ENCODE measurements around the gene FRAS1. TPM values are rescaled to one million over a fixed set of nuclear protein-coding genes. Genes with fewer than 3 reads are reported as not detected.

Gene FRAS1
- total RNA-seq, 2 donors from 2014 or later: 77.0 to 78.3 TPM

GRCh38 chr4:78581618-78582017 lies 524.5 kb downstream of the FRAS1 start:
- no peak overlapping the region for H3K4me3 Mint-ChIP-seq

DNA sequence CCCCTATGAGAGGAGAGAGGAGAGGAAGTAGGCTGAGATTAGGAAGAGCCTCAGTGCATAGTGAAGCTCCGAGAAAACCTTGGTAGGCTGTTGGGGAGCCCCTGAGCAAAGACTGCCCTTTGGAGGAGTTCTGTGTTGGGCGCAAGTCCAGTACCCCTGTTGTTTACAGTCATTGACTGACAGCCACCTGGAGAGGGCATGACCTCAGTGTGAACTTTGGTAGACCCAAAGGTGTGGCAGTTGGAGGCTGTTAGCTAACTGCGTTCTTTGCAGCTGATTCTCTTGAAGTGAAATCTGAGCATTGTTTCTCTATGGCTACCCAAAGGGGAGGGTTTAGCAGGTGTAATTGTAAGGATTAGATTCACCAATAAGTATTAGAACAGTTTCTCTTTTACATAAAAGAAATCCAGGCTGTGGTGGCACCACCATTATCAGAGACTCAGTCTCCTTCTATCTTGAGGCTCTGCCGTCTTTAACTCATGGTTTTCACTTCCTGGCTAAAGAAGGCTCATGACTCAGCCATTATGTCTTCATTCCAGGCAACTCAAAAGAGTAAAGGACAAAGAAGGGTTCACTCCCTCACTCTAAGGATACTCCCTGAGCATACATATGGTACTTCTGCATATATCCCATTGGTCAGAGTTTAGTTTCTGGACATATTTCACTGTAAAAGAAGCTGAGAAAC lies 527.9 kb downstream of the FRAS1 start:
- Mint-ChIP-seq H3K4me3 (no peak overlapping the region), H3K27me3 (ENCODE audit: insufficient read depth) (no peaks in the 10 kb centered on the region), H3K36me3 (ENCODE audit: low read depth) (peaks cover 45% of the 10 kb centered on the region), H3K9me3 (no peaks in the 10 kb centered on the region), H3K4me1 (no peaks in the 10 kb centered on the region), H3K27ac (no peak overlapping the region)
- Histone ChIP-seq H3K36me3 (ENCODE audit: control insufficient read depth, insufficient read depth, low read length) (peaks cover 90% of the 10 kb centered on the region), H3K4me1 (ENCODE audit: control insufficient read depth, insufficient read depth, low read length) (no peaks in the 10 kb centered on the region), H3K9me3 (ENCODE audit: control insufficient read depth, low read length) (no peaks in the 10 kb centered on the region), H3K27me3 (ENCODE audit: control insufficient read depth, insufficient read depth, low read length, poor library complexity, severe bottlenecking) (no peaks in the 10 kb centered on the region), H3K27ac (ENCODE audit: low read depth, low read length) (no peak overlapping the region), H3K4me3 (ENCODE audit: low read length) (no peak overlapping the region), H3K9ac (ENCODE audit: extremely low read depth, low read length, poor library complexity, severe bottlenecking) (no peak overlapping the region)
- 94 to 100% methylated on average over 2 to 4 of the region's 4 CpGs for WGBS, 2 experiments (ENCODE audit: insufficient coverage in 1 of 2, insufficient read length in 1 of 2)
- no peak for DNase-seq
- TF ChIP-seq, protein P1, sequence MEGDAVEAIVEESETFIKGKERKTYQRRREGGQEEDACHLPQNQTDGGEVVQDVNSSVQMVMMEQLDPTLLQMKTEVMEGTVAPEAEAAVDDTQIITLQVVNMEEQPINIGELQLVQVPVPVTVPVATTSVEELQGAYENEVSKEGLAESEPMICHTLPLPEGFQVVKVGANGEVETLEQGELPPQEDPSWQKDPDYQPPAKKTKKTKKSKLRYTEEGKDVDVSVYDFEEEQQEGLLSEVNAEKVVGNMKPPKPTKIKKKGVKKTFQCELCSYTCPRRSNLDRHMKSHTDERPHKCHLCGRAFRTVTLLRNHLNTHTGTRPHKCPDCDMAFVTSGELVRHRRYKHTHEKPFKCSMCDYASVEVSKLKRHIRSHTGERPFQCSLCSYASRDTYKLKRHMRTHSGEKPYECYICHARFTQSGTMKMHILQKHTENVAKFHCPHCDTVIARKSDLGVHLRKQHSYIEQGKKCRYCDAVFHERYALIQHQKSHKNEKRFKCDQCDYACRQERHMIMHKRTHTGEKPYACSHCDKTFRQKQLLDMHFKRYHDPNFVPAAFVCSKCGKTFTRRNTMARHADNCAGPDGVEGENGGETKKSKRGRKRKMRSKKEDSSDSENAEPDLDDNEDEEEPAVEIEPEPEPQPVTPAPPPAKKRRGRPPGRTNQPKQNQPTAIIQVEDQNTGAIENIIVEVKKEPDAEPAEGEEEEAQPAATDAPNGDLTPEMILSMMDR (conservative IDR thresholded peaks at IDR 0.05): no peak

More at GRCh38 chr4:78581618-78582017, 524.5 kb downstream of the FRAS1 start:
- Histone ChIP-seq H3K4me3 (ENCODE audit: low read length) (no peak overlapping the region), H3K27ac (ENCODE audit: low read depth, low read length) (no peak overlapping the region), H3K9ac (ENCODE audit: extremely low read depth, low read length, poor library complexity, severe bottlenecking) (no peak overlapping the region), H3K27me3 (ENCODE audit: control insufficient read depth, insufficient read depth, low read length, poor library complexity, severe bottlenecking) (no peaks in the 10 kb centered on the region), H3K36me3 (ENCODE audit: control insufficient read depth, insufficient read depth, low read length) (peaks cover 85% of the 10 kb centered on the region), H3K9me3 (ENCODE audit: control insufficient read depth, low read length) (no peaks in the 10 kb centered on the region), H3K4me1 (ENCODE audit: control insufficient read depth, insufficient read depth, low read length) (no peaks in the 10 kb centered on the region)
- no peaks in the 10 kb centered on the region for H3K4me1 Mint-ChIP-seq
- no peaks in the 10 kb centered on the region for H3K9me3 Mint-ChIP-seq
- 94 to 100% methylated on average over 1 to 3 of the region's 3 CpGs for WGBS, 2 experiments (ENCODE audit: insufficient coverage in 1 of 2, insufficient read length in 1 of 2)
- no peak overlapping the region for H3K27ac Mint-ChIP-seq
- DNase-seq: no peak
- TF ChIP-seq, protein P1 (conservative IDR thresholded peaks at IDR 0.05): no peak
- H3K27me3 Mint-ChIP-seq (ENCODE audit: insufficient read depth): no peaks in the 10 kb centered on the region
- peaks cover 40% of the 10 kb centered on the region for H3K36me3 Mint-ChIP-seq (ENCODE audit: low read depth)

- no peak overlapping the region for H3K9ac ChIP-seq (ENCODE audit: extremely low read depth, low read length, poor library complexity, severe bottlenecking)
- WGBS, 2 experiments (ENCODE audit: insufficient coverage in 1 of 2, insufficient read length in 1 of 2): 0% methylated on average over 1 of the region's 1 CpG
- no peak overlapping the region for H3K27ac ChIP-seq (ENCODE audit: low read depth, low read length)
- H3K27me3 ChIP-seq (ENCODE audit: control insufficient read depth, insufficient read depth, low read length, poor library complexity, severe bottlenecking): no peaks in the 10 kb centered on the region
- H3K4me1 ChIP-seq (ENCODE audit: control insufficient read depth, insufficient read depth, low read length): no peaks in the 10 kb centered on the region
- no peak overlapping the region for H3K4me3 ChIP-seq (ENCODE audit: low read length)
- Mint-ChIP-seq H3K9me3 (no peaks in the 10 kb centered on the region), H3K36me3 (ENCODE audit: low read depth) (peaks cover 45% of the 10 kb centered on the region), H3K4me3 (no peak overlapping the region), H3K27ac (no peak overlapping the region), H3K27me3 (ENCODE audit: insufficient read depth) (no peaks in the 10 kb centered on the region), H3K4me1 (no peaks in the 10 kb centered on the region)
- TF ChIP-seq, protein P1 (conservative IDR thresholded peaks at IDR 0.05): no peak
- peaks cover 90% of the 10 kb centered on the region for H3K36me3 ChIP-seq (ENCODE audit: control insufficient read depth, insufficient read depth, low read length)
- no peak for DNase-seq
- H3K9me3 ChIP-seq (ENCODE audit: control insufficient read depth, low read length): no peaks in the 10 kb centered on the region
Observed at GRCh38 chr4:78585633-78586032, 528.5 kb downstream of the FRAS1 start.
